Liver (tissue), 9 donors: ENCODE data around the gene HOXB2. TPM values are rescaled to one million over a fixed set of nuclear protein-coding genes. Genes with fewer than 3 reads are reported as not detected.

ENCODE experiments used
- DNase-seq: peaks from one replicate; pipeline ENCODE4 v3.0.0-alpha.2; 2017; ENCODE audit warnings: low spot score
- H3K27ac ChIP-seq, 2 donors: one replicate each; pipeline ENCODE4 v1.7.0; 2013; ENCODE audit warnings: inconsistent platforms in 2 of 2, low read length in 2 of 2, control low read depth in 1 of 2, low read depth in 1 of 2, mild to moderate bottlenecking in 1 of 2
- H3K27me3 ChIP-seq, 4 donors: one replicate each; pipeline versions ENCODE4 v1.6.1 to v1.7.0; 2013; ENCODE audit warnings: low read length in 3 of 4, inconsistent platforms in 1 of 4, mild to moderate bottlenecking in 1 of 4, moderate library complexity in 1 of 4; ENCODE audit not compliant: control insufficient read depth in 4 of 4, insufficient read depth in 4 of 4
- H3K36me3 ChIP-seq, 4 donors: one replicate each; pipeline versions ENCODE4 v1.6.1 to v1.7.0; 2013; ENCODE audit warnings: low read length in 3 of 4, mild to moderate bottlenecking in 3 of 4, low read depth in 1 of 4, moderate library complexity in 1 of 4; ENCODE audit not compliant: control insufficient read depth in 4 of 4, insufficient read depth in 3 of 4
- H3K4me1 ChIP-seq, 4 donors: one replicate each; pipeline versions ENCODE4 v1.6.1 to v1.7.0; 2013; ENCODE audit warnings: low read length in 3 of 4, mild to moderate bottlenecking in 3 of 4, moderate library complexity in 1 of 4; ENCODE audit not compliant: control insufficient read depth in 4 of 4, insufficient read depth in 4 of 4
- H3K4me3 ChIP-seq, 3 donors: one replicate each; pipeline versions ENCODE4 v1.6.1 to v1.7.0; 2013; ENCODE audit warnings: low read length in 3 of 3, control low read depth in 1 of 3, low read depth in 1 of 3, mild to moderate bottlenecking in 1 of 3
- H3K9ac ChIP-seq, 2 donors: one replicate each; pipeline ENCODE4 v1.7.0; 2013; ENCODE audit warnings: low read length in 2 of 2, mild to moderate bottlenecking in 2 of 2, moderate library complexity in 2 of 2, control low read depth in 1 of 2, low read depth in 1 of 2
- H3K9me3 ChIP-seq, 4 donors: one replicate each; pipeline versions ENCODE4 v1.6.1 to v1.7.0; 2013; ENCODE audit warnings: low read length in 3 of 4; ENCODE audit not compliant: control insufficient read depth in 4 of 4
- ATF3 ChIP-seq: IDR thresholded peaks from 2 replicates; pipeline ENCODE4 v1.6.1; 2016; ENCODE audit warnings: antibody characterized with exemption
- EGR1 ChIP-seq, 2 donors: IDR thresholded peaks; 2 replicates each; pipeline ENCODE4 v1.6.1; 2016 to 2018; ENCODE audit warnings: antibody characterized with exemption in 2 of 2, low read depth in 2 of 2
- FOXA2 ChIP-seq: IDR thresholded peaks from 2 replicates; pipeline ENCODE4 v1.6.1; 2016; ENCODE audit warnings: antibody characterized with exemption
- HNF4G ChIP-seq: IDR thresholded peaks from 2 replicates; pipeline ENCODE4 v1.6.1; 2016; ENCODE audit warnings: antibody characterized with exemption
- NR2F2 ChIP-seq: IDR thresholded peaks from 2 replicates; pipeline ENCODE4 v1.6.1; 2016; ENCODE audit warnings: antibody characterized with exemption
- RAD21 ChIP-seq, 2 donors: IDR thresholded peaks; 2 replicates each; pipeline ENCODE4 v1.6.1; 2016; ENCODE audit warnings: antibody characterized with exemption in 2 of 2, mild to moderate bottlenecking in 2 of 2
- REST ChIP-seq: IDR thresholded peaks from 2 replicates; pipeline ENCODE4 v1.6.1; 2016; ENCODE audit warnings: antibody characterized with exemption, mild to moderate bottlenecking
- RXRA ChIP-seq, 2 donors: IDR thresholded peaks; 2 replicates each; pipeline ENCODE4 v1.6.1; 2017 to 2018; ENCODE audit warnings: antibody characterized with exemption in 2 of 2, mild to moderate bottlenecking in 1 of 2
- SP1 ChIP-seq: IDR thresholded peaks from 2 replicates; pipeline ENCODE4 v1.6.1; 2018; ENCODE audit warnings: antibody characterized with exemption, mild to moderate bottlenecking
- ZBTB33 ChIP-seq: IDR thresholded peaks from 2 replicates; pipeline ENCODE4 v1.6.1; 2016; ENCODE audit warnings: antibody characterized with exemption
- WGBS: extraction: QIAGEN DNeasy Blood & Tissue Kit; methylation state at CpG from one replicate; pipeline ENCODE4 v1.1.7; 2013; 5-methylcytosine and 5-hydroxymethylcytosine counted together
- polyA plus RNA-seq, 2 donors: library from polyadenylated mRNA; stranded (reverse) in 1 of 2; unstranded in 1 of 2; fragments of 200-250 nt in 1 of 2; fragments of >200 nt in 1 of 2; fragmentation: Nextera tagmentation in 1 of 2; extraction: Ambion mirVana in 1 of 2; gene quantifications; one replicate each; pipeline versions ENCODE4 v1.2.1 to v1.2.3, GENCODE V29; 2013 to 2015
- total RNA-seq, 2 donors: library from RNA; depleted of rRNA; stranded (reverse); fragments of >200 nt; gene quantifications; one replicate each; pipeline ENCODE4 v1.2.3, GENCODE V29; 2014
- donor health status: healthy.
- donor health status: healthy.
- donor health status: healthy.
- donor health status: healthy.
- donor health status: healthy.

The HOXB2 gene
- total and polyA plus RNA-seq, 4 donors = 0.67 to 2.5 (median 1.8) TPM

GRCh38 chr17:48579760-48580554 lies 35.0 kb upstream of the HOXB2 start:
- Histone ChIP-seq H3K27ac (peak overlapping the region; percentile 50 to 75), H3K4me1 (peaks cover 0 to 7% (median 3%) of the 10 kb centered on the region in 4 donors), H3K27me3 (peaks cover 4 to 19% (median 9%) of the 10 kb centered on the region in 4 donors), H3K4me3 (no peak overlapping the region), H3K36me3 (no peaks in the 10 kb centered on the region), H3K9me3 (no peaks in the 10 kb centered on the region), H3K9ac (peak overlapping the region in 1 of 2 donors; percentile 36)
- TF ChIP-seq RXRA (IDR thresholded peaks at IDR 0.05) (no peak), SP1 (no peak), ATF3 (no peak), EGR1 (IDR thresholded peaks at IDR 0.05; ENCODE audit: low read depth in 2 of 2) (no peak), FOXA2 (no peak), NR2F2 (no peak), HNF4G (no peak), REST (no peak)
- WGBS = 16% methylated on average over 26 of the region's 26 CpGs
- no peak for DNase-seq

- peak overlapping the region; percentile 51 to 65 for H3K27ac ChIP-seq
- H3K36me3 ChIP-seq = no peaks in the 10 kb centered on the region
Measured at GRCh38 chr17:48579471-48579759, 34.5 kb upstream of the HOXB2 start.

GRCh38 chr17:48578616-48579470 lies 33.9 kb upstream of the HOXB2 start:
- Histone ChIP-seq H3K9ac (peak overlapping the region in 1 of 2 donors; percentile 20), H3K27me3 (peaks cover 4 to 25% (median 7%) of the 10 kb centered on the region in 4 donors), H3K4me3 (peak overlapping the region in 1 of 3 donors; percentile 46), H3K4me1 (peaks cover 0 to 6% (median 3%) of the 10 kb centered on the region in 4 donors), H3K36me3 (no peaks in the 10 kb centered on the region), H3K9me3 (no peaks in the 10 kb centered on the region), H3K27ac (peak overlapping the region; percentile 51 to 65)
- no peak for TF ChIP-seq FOXA2
- TF ChIP-seq ZBTB33 = no peak
- TF ChIP-seq RAD21 (IDR thresholded peaks at IDR 0.05) = no peak
- 9% methylated on average over 43 of the region's 43 CpGs for WGBS
- no peak for DNase-seq

More at GRCh38 chr17:48579471-48579759, 34.5 kb upstream of the HOXB2 start:
- Histone ChIP-seq H3K4me3 (no peak overlapping the region), H3K4me1 (peaks cover 0 to 6% (median 3%) of the 10 kb centered on the region in 4 donors), H3K9ac (peak overlapping the region in 1 of 2 donors; percentile 20), H3K27me3 (peaks cover 4 to 20% (median 9%) of the 10 kb centered on the region in 4 donors), H3K9me3 (no peaks in the 10 kb centered on the region)
- TF ChIP-seq NR2F2 = no peak
- DNase-seq = no peak
- 15% methylated on average over 7 of the region's 7 CpGs for WGBS
